ENCODE measurements around the gene RIMKLA.

RIMKLA gene, protein sequence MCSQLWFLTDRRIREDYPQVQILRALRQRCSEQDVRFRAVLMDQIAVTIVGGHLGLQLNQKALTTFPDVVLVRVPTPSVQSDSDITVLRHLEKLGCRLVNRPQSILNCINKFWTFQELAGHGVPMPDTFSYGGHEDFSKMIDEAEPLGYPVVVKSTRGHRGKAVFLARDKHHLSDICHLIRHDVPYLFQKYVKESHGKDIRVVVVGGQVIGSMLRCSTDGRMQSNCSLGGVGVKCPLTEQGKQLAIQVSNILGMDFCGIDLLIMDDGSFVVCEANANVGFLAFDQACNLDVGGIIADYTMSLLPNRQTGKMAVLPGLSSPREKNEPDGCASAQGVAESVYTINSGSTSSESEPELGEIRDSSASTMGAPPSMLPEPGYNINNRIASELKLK

DNA sequence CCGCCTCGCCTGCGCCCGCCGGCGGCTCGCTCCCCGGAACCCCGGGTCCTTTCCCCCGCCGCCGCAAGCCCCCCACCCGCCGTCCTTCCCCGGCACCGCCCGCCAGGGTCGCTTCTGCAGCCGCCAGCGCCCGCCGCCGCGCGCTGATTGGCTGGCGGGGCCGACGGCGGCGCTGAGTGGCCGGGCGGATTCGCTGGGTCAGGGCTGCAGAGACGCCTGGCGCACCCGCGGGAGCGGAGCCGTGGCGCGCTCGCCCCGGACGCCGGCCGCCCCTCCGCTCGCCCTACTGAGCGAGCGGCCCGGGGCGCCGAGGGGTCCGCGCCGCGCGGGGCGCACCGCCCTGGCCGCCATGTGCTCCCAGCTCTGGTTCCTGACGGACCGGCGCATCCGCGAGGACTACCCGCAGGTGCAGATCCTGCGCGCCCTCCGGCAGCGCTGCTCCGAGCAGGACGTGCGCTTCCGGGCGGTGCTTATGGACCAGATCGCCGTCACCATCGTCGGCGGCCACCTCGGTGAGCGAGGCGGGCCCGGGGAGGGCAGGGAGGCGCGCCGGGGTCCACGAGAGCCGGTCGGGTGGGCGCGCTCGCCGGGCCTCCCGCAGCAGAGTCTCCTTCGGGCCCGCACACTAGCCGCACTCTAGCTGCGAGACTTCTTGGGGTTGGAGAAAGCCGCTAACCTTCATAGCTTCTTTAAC lies at the start of gene RIMKLA:
Gene RIMKLA, plus strand, starts transcription at position 207 of the 694 bp plus-strand sequence. Its CDS starts 143 bp downstream, at position 350.
- peak; percentile 88 for DNase-seq (ENCODE audit: low spot score)

GRCh38 chr1:42332877-42333276 lies 47.7 kb upstream of the RIMKLA start:
- DNase-seq (ENCODE audit: low spot score): no peak

GRCh38 chr1:42333662-42334239 lies 46.8 kb upstream of the RIMKLA start:
- DNase-seq (ENCODE audit: low spot score): no peak

DNA sequence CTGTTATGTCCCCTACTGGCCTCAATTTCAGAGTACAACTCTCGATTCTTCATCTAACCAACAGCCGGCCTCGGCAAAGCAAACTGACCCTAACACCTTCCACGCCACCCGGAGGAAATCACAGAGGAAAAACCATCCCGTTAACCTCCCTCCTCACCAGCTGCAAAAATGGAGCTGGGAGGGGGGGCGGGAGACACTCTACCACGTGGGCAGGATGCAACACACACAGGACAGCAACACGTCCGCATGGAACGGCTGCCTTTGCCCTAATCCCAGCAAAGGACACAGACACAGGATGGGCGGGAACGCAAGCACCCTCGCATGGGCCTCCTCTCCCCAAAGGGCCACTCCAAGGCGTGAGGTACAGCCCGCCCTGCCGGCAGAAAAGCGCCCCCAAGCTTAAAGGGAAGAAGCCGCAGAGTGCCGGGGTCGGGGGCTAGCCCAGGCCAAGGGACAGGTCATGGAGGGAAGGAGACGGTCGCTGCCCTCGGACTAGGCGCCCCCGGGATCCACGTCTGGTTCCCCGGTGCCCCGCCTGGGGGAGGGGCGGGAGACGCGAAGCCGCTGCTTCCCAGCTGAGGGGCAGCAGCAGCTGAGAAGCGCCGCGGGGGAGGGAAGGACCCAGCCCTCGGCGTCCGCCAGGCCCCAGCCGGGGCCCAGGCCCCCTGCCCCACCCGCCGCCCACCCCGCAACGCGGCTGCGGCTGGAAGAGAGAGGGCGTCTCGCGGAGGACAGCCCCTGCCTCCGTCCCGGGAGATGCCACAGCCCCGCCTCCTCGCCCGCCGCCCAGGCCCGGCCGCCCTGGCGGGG lies 46.1 kb upstream of the RIMKLA start:
- DNase-seq (ENCODE audit: low spot score): peak; percentile 74

- peak; percentile 97 for DNase-seq (ENCODE audit: low spot score)
These were observed 45.4 kb upstream of the RIMKLA start, which contains the start of gene FOXJ3 for GRCh38 chr1:42335050-42335808. Gene FOXJ3 (minus strand): TSS chr1:42335235. CDS start chr1:42311093, 24,142 bp downstream.

GRCh38 chr1:42335809-42336518 lies 44.6 kb upstream of the RIMKLA start:
- DNase-seq (ENCODE audit: low spot score): peak; percentile 40

DNA sequence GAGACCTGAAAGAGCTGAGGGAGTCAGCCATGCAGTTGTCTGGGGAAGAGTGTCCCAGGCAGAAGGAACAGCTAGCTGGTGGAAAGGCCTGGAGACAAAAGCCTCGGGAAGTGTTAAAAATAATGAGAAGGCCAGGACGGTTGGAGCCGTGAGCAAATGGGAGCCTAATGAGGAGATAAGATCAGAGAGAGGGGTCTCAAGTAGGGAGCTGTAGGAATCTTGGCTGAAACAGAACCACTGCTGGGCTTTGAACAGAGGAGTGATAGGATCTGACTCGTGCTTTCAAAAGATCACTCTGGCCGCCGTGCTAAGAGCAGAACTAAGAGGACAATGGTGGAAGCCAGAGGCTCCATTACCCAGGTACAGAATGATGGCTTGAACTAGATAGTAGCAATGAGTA lies 43.6 kb upstream of the RIMKLA start:
- no peak for DNase-seq (ENCODE audit: low spot score)

GRCh38 chr1:42340093-42340492 lies 40.5 kb upstream of the RIMKLA start:
- no peak for DNase-seq (ENCODE audit: low spot score)

GRCh38 chr1:42340901-42341300 lies 39.7 kb upstream of the RIMKLA start:
- no peak for DNase-seq (ENCODE audit: low spot score)

GRCh38 chr1:42343049-42343448 lies 37.5 kb upstream of the RIMKLA start:
- DNase-seq (ENCODE audit: low spot score): no peak

DNA sequence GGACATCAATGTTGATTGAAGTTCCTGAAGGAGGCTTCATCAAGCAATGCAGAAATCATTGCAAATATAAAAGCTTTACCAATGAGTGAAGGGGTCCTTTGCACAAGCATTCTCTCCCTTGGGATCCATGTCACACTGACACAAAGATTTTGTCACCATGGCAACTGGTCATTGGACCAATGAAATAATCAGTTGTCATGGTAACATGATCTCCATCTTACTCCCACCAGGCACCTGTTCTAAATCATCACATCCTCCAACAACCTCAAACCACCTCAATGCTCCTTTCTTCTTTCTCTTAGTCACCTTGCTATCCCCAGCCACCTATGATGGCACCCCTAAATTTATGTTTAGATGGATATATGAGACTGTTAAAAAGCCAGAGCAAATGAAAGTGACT lies 32.1 kb upstream of the RIMKLA start:
- no peak for DNase-seq (ENCODE audit: low spot score)

DNA sequence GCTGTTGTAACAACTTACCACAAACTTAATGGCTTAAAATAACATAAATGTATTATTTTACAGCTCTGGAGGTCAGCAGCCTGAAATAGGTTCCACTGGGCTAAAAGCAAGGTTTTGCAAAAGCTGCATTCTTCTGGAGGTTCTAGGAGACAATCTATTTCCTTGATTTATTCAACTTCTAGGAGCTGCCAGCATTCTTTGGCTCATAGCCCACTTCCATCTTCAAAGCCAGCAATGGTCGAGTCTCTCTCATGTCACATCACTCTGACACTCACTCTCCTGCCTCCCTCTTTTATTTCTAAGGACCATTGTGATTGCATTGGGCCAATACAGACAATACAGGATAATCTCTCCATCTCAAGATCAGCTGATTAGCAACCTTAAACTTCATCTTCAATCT lies 30.5 kb upstream of the RIMKLA start:
- DNase-seq (ENCODE audit: low spot score): no peak

DNA sequence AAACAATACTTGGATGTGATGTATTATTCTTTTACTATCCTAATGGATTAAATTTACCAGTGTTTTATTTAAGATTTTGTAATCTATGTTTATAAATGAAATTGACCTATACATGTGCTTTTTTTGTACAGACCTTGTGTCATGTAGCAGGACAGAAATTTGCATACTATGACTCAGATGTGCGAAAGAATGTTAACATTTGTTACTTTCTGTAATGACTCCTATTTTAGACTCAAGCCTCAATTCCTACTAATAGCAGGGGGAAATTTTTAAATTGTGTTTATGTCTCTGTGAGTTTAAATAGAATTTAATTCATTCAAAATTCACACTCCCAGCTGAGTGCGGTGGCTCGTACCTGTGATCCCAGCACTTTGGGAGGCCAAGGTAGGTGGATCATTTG lies 21.8 kb upstream of the RIMKLA start:
- DNase-seq (ENCODE audit: low spot score): no peak

DNA sequence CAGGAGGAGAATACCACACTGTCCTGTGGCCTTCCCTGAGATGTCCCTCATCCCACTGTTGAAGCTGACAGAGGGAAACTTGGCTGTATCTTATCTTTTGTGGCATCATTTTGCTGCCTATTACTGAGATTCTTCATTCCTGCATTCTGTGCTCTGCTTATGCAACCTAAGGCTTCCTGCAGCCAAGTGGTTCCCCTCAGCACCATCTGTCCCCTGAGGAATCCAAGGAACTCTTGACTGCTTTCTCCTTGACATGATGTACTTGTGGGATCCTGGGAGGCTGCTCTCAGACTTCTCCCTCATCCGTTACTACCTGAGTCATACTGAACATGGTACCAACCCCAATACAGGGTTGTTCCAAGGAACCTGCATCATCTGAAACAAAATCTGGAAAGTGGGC lies 21.1 kb upstream of the RIMKLA start:
- no peak for DNase-seq (ENCODE audit: low spot score)

DNA sequence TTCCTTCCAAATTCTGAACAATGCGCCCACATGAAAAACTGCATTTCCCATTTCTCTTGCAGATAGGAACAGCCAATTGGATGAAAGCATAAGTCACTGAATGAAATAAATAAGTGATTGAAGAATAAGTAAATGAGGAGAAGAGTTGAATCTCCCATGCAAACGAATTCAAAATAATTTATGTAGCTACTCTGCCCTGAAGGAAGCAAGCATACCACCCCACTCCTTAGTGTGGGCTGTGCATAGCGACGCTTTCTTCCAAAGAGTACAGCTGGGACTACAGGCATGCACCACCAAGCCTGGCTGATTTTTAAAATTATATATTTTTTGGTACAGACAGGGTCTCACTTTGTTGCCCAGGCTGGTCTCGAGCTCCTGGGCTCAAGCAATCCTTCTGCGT lies 16.5 kb upstream of the RIMKLA start:
- DNase-seq (ENCODE audit: low spot score): no peak

GRCh38 chr1:42364542-42364941 lies 16.1 kb upstream of the RIMKLA start:
- no peak for DNase-seq (ENCODE audit: low spot score)

GRCh38 chr1:42365118-42365517 lies 15.5 kb upstream of the RIMKLA start:
- no peak for DNase-seq (ENCODE audit: low spot score)

DNA sequence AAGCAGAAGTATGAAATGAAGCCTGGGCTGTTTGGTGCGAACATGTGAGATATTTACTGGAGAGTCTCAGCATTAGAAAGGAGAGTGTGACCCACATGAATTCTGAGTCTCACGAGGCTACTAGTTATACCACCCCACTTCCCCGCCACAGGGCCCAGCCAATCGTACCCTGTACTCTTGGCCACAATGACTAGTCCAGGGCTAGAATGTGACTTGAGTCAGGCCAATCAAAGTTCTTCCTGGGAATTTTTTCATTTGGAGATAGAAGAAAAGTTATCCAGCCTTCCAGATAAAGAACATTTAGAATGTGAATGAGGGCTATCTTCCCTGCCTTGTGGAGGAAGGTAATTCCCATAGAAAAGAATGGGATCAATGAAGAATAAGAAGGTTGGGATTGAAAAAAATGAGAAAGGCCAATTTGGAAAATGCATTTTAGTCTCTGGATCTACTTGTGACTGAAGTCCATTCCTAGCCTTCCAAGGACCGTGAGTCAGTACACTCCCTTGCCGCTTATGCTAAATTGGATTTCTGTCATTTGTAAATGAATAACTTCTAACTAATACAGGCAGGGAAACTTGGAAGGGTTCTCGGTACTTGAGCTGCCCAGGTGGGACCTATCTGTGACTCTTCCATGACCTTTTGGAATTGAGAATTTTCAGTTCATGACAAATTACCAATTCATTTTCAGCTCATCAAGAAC lies 12.3 kb upstream of the RIMKLA start:
- no peak for DNase-seq (ENCODE audit: low spot score)

GRCh38 chr1:42369471-42369870 lies 11.1 kb upstream of the RIMKLA start:
- DNase-seq (ENCODE audit: low spot score): no peak

DNA sequence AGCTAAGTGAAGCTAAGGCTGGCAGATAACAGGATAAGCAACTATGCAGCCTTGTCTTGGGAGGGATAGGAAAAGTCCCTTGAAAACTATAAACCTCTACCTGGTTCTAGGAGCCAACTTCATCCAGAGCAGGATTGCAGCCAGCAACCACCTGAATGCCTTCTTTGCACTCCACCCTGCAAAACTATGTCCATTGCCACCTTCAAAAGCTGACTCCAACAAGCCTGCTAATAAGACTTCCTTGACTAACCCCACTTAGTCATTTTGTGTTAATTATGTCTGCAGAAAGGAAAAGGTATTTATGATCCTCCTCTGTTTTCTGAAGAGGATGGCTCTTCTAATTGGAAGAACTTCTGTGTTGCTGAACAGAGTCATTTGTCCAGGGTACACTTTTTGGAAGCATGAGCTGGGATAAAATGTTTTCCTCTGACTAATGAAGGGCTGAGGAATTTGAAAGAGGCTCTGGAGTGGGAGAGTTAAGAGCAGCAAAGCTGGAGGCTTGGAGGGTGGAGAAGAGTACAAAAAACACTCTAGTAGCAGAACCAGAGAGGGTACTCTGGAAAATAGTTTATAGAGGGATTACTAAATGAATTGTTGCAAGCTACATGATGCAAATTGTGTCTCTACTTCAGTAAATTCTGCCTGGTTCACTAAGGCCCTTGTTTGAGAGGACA lies 9.6 kb upstream of the RIMKLA start:
- DNase-seq (ENCODE audit: low spot score): no peak

All from AG08396 (cell line).